A673 (cell line): ENCODE data around the gene C4orf54. TPM values are rescaled to one million over a fixed set of nuclear protein-coding genes. Genes with fewer than 3 reads are reported as not detected.

ENCODE experiments used
- BruUV-seq: library from RNA; stranded (reverse); fragments of 400-500 nt; replicated peaks from 2 replicates; lab custom pipeline; 2021; lab: Mats Ljungman, UMichigan
- CTCF ChIA-PET: fragments of 300-600 bp; sonication (Branson Sonifier 250); formaldehyde crosslinking; loops from one replicate; lab custom pipeline; 2022; ENCODE audit warnings: antibody characterized with exemption; lab: Charles Lee
- POLR2A ChIA-PET: fragments of 300-600 bp; sonication (Branson Sonifier 250); formaldehyde crosslinking; loops from one replicate; lab custom pipeline; 2022; ENCODE audit warnings: antibody characterized with exemption; ENCODE audit not compliant: low non-redundant PET; lab: Charles Lee
- DNase-seq: peaks from one replicate; pipeline ENCODE4 v3.0.0-alpha.2; 2015; ENCODE audit warnings: low spot score
- H3K27ac ChIP-seq: fragments of 200-600 bp; sonication (generic); 2 replicates; pipeline ENCODE4 v1.5.1; 2016; ENCODE audit warnings: mixed run types, low read depth, mild to moderate bottlenecking, mixed read lengths, antibody characterized with exemption, low read length; ENCODE audit not compliant: poor library complexity, severe bottlenecking
- H3K27me3 ChIP-seq: fragments of 200-600 bp; sonication (generic); replicated peaks from 2 replicates; pipeline ENCODE4 v1.6.1; 2017; ENCODE audit warnings: mixed run types, low read depth, mild to moderate bottlenecking, mixed read lengths, antibody characterized with exemption, low read length; ENCODE audit not compliant: insufficient read depth, poor library complexity
- H3K36me3 ChIP-seq: fragments of 200-600 bp; sonication (generic); 2 replicates; pipeline ENCODE4 v1.6.1; 2016; ENCODE audit warnings: mixed run types, mild to moderate bottlenecking, mixed read lengths, antibody characterized with exemption, low read length; ENCODE audit not compliant: insufficient read depth, poor library complexity, severe bottlenecking
- H3K4me1 ChIP-seq: fragments of 200-600 bp; sonication (generic); 2 replicates; pipeline ENCODE4 v1.6.1; 2017; ENCODE audit warnings: mixed run types, mild to moderate bottlenecking, mixed read lengths, antibody characterized with exemption, low read length; ENCODE audit not compliant: insufficient read depth, poor library complexity, severe bottlenecking
- H3K4me3 ChIP-seq: fragments of 200-600 bp; sonication (generic); 2 replicates; pipeline ENCODE4 v1.5.1; 2016; ENCODE audit warnings: low read depth, mixed run types, mild to moderate bottlenecking, mixed read lengths, low read length; ENCODE audit not compliant: poor library complexity, severe bottlenecking
- H3K9me3 ChIP-seq: fragments of 200-600 bp; sonication (generic); 2 replicates; pipeline ENCODE4 v1.6.1; 2016; ENCODE audit warnings: mixed run types, low read depth, mild to moderate bottlenecking, mixed read lengths, antibody characterized with exemption, low read length; ENCODE audit not compliant: poor library complexity, severe bottlenecking
- EZH2 ChIP-seq: fragments of 200-600 bp; sonication (generic); IDR thresholded peaks from 2 replicates; pipeline ENCODE4 v1.6.1; 2017; ENCODE audit warnings: borderline replicate concordance, low read depth, mild to moderate bottlenecking, mixed read lengths, antibody characterized with exemption, low read length; ENCODE audit not compliant: poor library complexity, severe bottlenecking
- intact Hi-C: fragments of 100-400 bp; cut with micrococcal nuclease; formaldehyde crosslinking; loops from one replicate; pipeline ENCODE4 v1.10.0; 2022; ENCODE audit not compliant: unreplicated experiment
- total RNA-seq: library from RNA; stranded (reverse); gene quantifications from 2 replicates; pipeline ENCODE4 v1.2.3, GENCODE V29; 2021
- TF ChIP-seq, protein P1 (sequence below): fragments of 300-800, 200-600 bp; sonication (generic); conservative IDR thresholded peaks from 2 replicates; pipeline ENCODE4 v1.5.1; 2017; ENCODE audit warnings: low read depth, mild to moderate bottlenecking, antibody characterized with exemption, low read length, moderate library complexity, mixed read lengths

Gene C4orf54
- total RNA-seq, 1 experiment from 2014 or later = not detected

DNA sequence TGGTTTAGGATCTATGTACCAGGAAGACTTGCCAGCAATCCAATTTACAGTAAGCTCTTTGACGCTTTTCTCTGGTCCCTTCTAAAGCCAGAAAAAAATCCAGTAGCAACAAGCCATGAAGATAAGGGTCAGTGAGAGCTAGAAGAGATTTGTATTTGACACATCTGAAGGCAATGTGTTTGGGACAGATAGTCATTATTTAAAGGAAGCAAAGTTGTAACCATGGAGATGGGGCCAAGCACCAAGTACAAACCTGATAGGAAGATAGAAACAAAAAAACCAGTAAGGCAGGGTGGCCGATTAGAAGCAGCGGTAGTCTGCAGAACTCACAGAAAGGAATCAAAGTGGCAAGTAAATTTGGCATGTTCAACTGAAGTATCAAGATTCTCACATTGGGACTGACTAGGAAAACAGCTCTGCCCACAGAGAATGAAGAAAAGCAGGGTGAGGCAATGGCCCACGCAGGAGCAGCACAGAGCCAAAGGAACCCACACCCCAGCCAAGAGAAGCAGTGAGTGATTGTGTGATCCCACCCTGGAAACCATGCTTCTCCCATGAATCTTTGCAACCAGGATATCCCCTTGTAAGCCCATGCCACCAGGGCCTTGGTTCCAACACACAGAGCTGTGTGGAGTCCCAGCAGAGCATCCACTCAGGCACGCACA, 12.9 kb upstream of the C4orf54 start:
- no peak for TF ChIP-seq EZH2
- TF ChIP-seq, protein P1, sequence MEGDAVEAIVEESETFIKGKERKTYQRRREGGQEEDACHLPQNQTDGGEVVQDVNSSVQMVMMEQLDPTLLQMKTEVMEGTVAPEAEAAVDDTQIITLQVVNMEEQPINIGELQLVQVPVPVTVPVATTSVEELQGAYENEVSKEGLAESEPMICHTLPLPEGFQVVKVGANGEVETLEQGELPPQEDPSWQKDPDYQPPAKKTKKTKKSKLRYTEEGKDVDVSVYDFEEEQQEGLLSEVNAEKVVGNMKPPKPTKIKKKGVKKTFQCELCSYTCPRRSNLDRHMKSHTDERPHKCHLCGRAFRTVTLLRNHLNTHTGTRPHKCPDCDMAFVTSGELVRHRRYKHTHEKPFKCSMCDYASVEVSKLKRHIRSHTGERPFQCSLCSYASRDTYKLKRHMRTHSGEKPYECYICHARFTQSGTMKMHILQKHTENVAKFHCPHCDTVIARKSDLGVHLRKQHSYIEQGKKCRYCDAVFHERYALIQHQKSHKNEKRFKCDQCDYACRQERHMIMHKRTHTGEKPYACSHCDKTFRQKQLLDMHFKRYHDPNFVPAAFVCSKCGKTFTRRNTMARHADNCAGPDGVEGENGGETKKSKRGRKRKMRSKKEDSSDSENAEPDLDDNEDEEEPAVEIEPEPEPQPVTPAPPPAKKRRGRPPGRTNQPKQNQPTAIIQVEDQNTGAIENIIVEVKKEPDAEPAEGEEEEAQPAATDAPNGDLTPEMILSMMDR = no peak
- POLR2A ChIA-PET = no interaction called here
- Histone ChIP-seq H3K4me3 (no peak overlapping the region), H3K27me3 (peaks cover 12% of the 10 kb centered on the region), H3K4me1 (no peaks in the 10 kb centered on the region), H3K36me3 (no peaks in the 10 kb centered on the region), H3K9me3 (no peaks in the 10 kb centered on the region), H3K27ac (no peak overlapping the region)
- CTCF ChIA-PET = no interaction called here
- intact Hi-C loops = no loop called here
- no TSS peak for BruUV-seq
- no peak for DNase-seq

DNA sequence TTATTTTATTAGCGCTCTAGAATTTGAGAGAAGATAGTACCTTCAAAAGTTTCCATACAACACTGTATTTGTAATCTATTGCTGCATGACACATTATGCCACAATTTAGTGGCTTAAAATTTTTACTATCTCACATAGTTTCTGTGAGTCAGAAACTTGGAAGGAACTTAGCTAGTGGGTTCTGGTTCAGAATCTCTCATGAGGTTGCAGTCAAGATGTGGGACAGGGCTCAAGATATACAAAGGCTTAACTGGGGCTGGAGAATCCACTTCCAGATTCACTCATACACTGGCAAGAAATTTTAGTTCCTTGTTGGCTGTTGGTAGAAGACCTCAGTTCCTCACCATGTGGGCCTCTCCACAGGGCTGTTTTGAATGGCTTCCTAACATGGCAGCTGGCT, 11.5 kb upstream of the C4orf54 start:
- intact Hi-C loops = no loop called here
- ChIA-PET POLR2A (no interaction called here), CTCF (no interaction called here)
- no peaks in the 10 kb centered on the region for H3K36me3 ChIP-seq
- BruUV-seq = no TSS peak
- no peak for TF ChIP-seq EZH2
- TF ChIP-seq, protein P1 = no peak
- no peak overlapping the region for H3K4me3 ChIP-seq
- no peak for DNase-seq
- no peaks in the 10 kb centered on the region for H3K4me1 ChIP-seq
- no peak overlapping the region for H3K27ac ChIP-seq
- H3K9me3 ChIP-seq = no peaks in the 10 kb centered on the region
- peaks cover 18% of the 10 kb centered on the region for H3K27me3 ChIP-seq

GRCh38 chr4:99668472-99668871, 10.8 kb upstream of the C4orf54 start:
- no TSS peak for BruUV-seq
- H3K4me3 ChIP-seq = no peak overlapping the region
- TF ChIP-seq EZH2 = no peak
- TF ChIP-seq, protein P1 = no peak
- intact Hi-C loops = no loop called here
- ChIA-PET CTCF (no interaction called here), POLR2A (no interaction called here)
- no peaks in the 10 kb centered on the region for H3K9me3 ChIP-seq
- H3K27me3 ChIP-seq = peaks cover 24% of the 10 kb centered on the region
- DNase-seq = no peak
- no peak overlapping the region for H3K27ac ChIP-seq
- H3K4me1 ChIP-seq = no peaks in the 10 kb centered on the region
- no peaks in the 10 kb centered on the region for H3K36me3 ChIP-seq
